8988T (cell line): ENCODE data around the gene SPCS2.
"Not testable (repeated sequence)": the region's sequence is repeated elsewhere in the genome, so short reads cannot be mapped to it uniquely, and the experiment has no call there.

Source experiments
- DNase-seq: peaks from one replicate; pipeline ENCODE4 v3.0.0; 2011

The SPCS2 gene

GRCh38 chr11:74950374-74950969 is 1.4 kb downstream of the SPCS2 start:
- DNase-seq = no peak

GRCh38 chr11:74951226-74951625 is 2.2 kb downstream of the SPCS2 start:
- DNase-seq = no peak

- DNase-seq = no peak
Observed at GRCh38 chr11:74952752-74953151, 3.7 kb downstream of the SPCS2 start.

GRCh38 chr11:74953451-74953850 is 4.4 kb downstream of the SPCS2 start:
- no peak for DNase-seq

- no peak for DNase-seq
Observed at GRCh38 chr11:74954199-74954598, 5.1 kb downstream of the SPCS2 start.

GRCh38 chr11:74956397-74957015 is 7.4 kb downstream of the SPCS2 start:
- no peak for DNase-seq

GRCh38 chr11:74957937-74958629 is 9.0 kb downstream of the SPCS2 start:
- no peak for DNase-seq

GRCh38 chr11:74960128-74960527 is 11.1 kb downstream of the SPCS2 start:
- DNase-seq = not testable (repeated sequence)

GRCh38 chr11:74966651-74967050 is 17.6 kb downstream of the SPCS2 start:
- DNase-seq = no peak

- no peak for DNase-seq
Observed at GRCh38 chr11:74970852-74971395, 21.9 kb downstream of the SPCS2 start.

GRCh38 chr11:74971424-74971823 is 22.4 kb downstream of the SPCS2 start:
- no peak for DNase-seq

GRCh38 chr11:74978041-74978440 is 29.0 kb downstream of the SPCS2 start:
- no peak for DNase-seq

GRCh38 chr11:74980634-74981033 is 31.6 kb downstream of the SPCS2 start:
- DNase-seq = no peak

- no peak for DNase-seq
Observed at GRCh38 chr11:74981888-74982287, 32.8 kb downstream of the SPCS2 start.

GRCh38 chr11:74984070-74984469 is 35.0 kb downstream of the SPCS2 start:
- DNase-seq = no peak

GRCh38 chr11:74984730-74985129 is 35.7 kb downstream of the SPCS2 start:
- no peak for DNase-seq

GRCh38 chr11:74988541-74989259 is 39.6 kb downstream of the SPCS2 start, which contains the start of gene NEU3:
Gene NEU3 (plus strand): TSS chr11:74988933. CDS start chr11:74989061, 128 bp downstream.
- DNase-seq = peak; percentile 90

- DNase-seq = no peak
Observed at GRCh38 chr11:74989260-74989638, 40.2 kb downstream of the SPCS2 start.

- DNase-seq = not testable (repeated sequence)
Observed at GRCh38 chr11:74990150-74990549, 41.1 kb downstream of the SPCS2 start.

- no peak for DNase-seq
Observed at GRCh38 chr11:74990941-74991340, 41.9 kb downstream of the SPCS2 start.

- no peak for DNase-seq
Observed at GRCh38 chr11:74992852-74993251, 43.8 kb downstream of the SPCS2 start.

- DNase-seq = no peak
Observed at GRCh38 chr11:75000975-75001354, 51.9 kb downstream of the SPCS2 start.

GRCh38 chr11:75001686-75002085 is 52.6 kb downstream of the SPCS2 start:
- DNase-seq = no peak
